Large intestine (tissue), 3 donors: Measurements from ENCODE around the gene EHD2. TPM values are rescaled to one million over a fixed set of nuclear protein-coding genes. Genes with fewer than 3 reads are reported as not detected.

Experiments
- DNase-seq, 2 donors: peaks; one replicate each; pipeline versions ENCODE4 v3.0.0 to v3.0.0-alpha.2; 2013
- H3K27ac ChIP-seq: one replicate; pipeline ENCODE4 v1.5.1; 2013; ENCODE audit warnings: low read length
- H3K27me3 ChIP-seq: 2 replicates; pipeline ENCODE4 v1.6.1; 2013; ENCODE audit warnings: low read length; ENCODE audit not compliant: control insufficient read depth, insufficient read depth
- H3K36me3 ChIP-seq: 2 replicates; pipeline ENCODE4 v1.6.1; 2013; ENCODE audit warnings: low read length; ENCODE audit not compliant: control insufficient read depth, insufficient read depth
- H3K4me1 ChIP-seq: one replicate; pipeline ENCODE4 v1.6.1; 2013; ENCODE audit warnings: low read length; ENCODE audit not compliant: control insufficient read depth, insufficient read depth
- H3K4me3 ChIP-seq: one replicate; pipeline ENCODE4 v1.5.1; 2013; ENCODE audit warnings: low read length
- H3K9me3 ChIP-seq: one replicate; pipeline ENCODE4 v1.6.1; 2013; ENCODE audit warnings: mild to moderate bottlenecking, low read depth, low read length, moderate library complexity; ENCODE audit not compliant: control insufficient read depth
- WGBS: methylation state at CpG from one replicate; pipeline ENCODE4 v1.1.5; 2013; ENCODE audit warnings: low lambda C conversion rate; ENCODE audit not compliant: insufficient coverage; 5-methylcytosine and 5-hydroxymethylcytosine counted together
- polyA plus RNA-seq: library from polyadenylated mRNA; unstranded; fragments of 120-200 nt; gene quantifications from one replicate; pipeline ENCODE4 v1.2.1, GENCODE V29; 2013

Gene EHD2
- polyA plus RNA-seq, 1 donor: 31.4 TPM

DNA sequence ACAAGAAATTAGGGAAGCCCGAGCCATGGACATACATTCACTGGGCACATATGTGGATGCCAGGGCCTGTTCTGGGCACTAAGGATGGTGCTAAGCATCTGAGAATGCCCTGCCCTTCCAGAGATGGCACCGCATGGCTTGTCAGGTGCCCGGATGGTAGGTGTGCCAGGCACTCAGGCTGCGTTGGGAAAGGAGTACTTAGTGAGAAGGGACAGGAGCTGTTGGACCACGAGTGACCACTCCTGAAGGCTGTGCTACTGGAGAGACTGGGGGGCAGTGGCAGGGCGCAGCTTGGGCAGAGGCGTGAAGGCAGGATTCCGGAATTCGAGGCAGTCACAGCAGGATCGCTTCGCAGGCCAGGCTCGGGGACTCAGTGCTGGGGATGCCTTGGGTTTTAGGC, 38.0 kb upstream of the EHD2 start:
- peaks cover 44% of the 10 kb centered on the region for H3K36me3 ChIP-seq
- H3K4me3 ChIP-seq: no peak overlapping the region
- no CpG with 5 or more reads among the region's 12 CpGs for WGBS
- H3K27ac ChIP-seq: no peak overlapping the region
- no peaks in the 10 kb centered on the region for H3K4me1 ChIP-seq
- no peak for DNase-seq
- no peaks in the 10 kb centered on the region for H3K27me3 ChIP-seq
- H3K9me3 ChIP-seq: no peaks in the 10 kb centered on the region

GRCh38 chr19:47675859-47676258, 37.4 kb upstream of the EHD2 start:
- DNase-seq: no peak
- Histone ChIP-seq H3K36me3 (peaks cover 38% of the 10 kb centered on the region), H3K9me3 (no peaks in the 10 kb centered on the region), H3K4me3 (no peak overlapping the region), H3K27ac (no peak overlapping the region), H3K4me1 (no peaks in the 10 kb centered on the region), H3K27me3 (no peaks in the 10 kb centered on the region)
- no CpG with 5 or more reads among the region's 8 CpGs for WGBS

DNA sequence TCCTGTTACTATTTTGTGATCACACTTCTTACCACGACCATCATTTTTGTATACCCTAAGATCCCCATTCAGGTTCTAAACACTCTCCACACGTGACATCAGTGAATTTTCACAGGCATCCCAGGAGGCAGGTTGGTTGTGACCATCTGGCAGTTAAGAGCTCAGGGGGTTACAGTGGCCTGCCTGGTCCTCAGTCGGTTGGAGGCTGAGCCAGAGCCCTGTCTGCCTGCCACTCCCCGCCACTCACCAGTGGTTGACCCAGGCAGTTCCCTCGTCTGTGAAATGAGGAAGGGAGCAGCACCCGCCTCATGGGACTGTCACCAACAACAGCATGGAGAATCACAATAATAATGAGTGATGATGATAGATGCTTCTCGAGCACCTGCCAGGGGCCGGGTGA, 36.4 kb upstream of the EHD2 start:
- no peaks in the 10 kb centered on the region for H3K27me3 ChIP-seq
- H3K4me3 ChIP-seq: no peak overlapping the region
- no peak overlapping the region for H3K27ac ChIP-seq
- DNase-seq: no peak
- no peaks in the 10 kb centered on the region for H3K9me3 ChIP-seq
- no peaks in the 10 kb centered on the region for H3K4me1 ChIP-seq
- H3K36me3 ChIP-seq: peaks cover 41% of the 10 kb centered on the region
- WGBS: no CpG with 5 or more reads among the region's 8 CpGs

DNA sequence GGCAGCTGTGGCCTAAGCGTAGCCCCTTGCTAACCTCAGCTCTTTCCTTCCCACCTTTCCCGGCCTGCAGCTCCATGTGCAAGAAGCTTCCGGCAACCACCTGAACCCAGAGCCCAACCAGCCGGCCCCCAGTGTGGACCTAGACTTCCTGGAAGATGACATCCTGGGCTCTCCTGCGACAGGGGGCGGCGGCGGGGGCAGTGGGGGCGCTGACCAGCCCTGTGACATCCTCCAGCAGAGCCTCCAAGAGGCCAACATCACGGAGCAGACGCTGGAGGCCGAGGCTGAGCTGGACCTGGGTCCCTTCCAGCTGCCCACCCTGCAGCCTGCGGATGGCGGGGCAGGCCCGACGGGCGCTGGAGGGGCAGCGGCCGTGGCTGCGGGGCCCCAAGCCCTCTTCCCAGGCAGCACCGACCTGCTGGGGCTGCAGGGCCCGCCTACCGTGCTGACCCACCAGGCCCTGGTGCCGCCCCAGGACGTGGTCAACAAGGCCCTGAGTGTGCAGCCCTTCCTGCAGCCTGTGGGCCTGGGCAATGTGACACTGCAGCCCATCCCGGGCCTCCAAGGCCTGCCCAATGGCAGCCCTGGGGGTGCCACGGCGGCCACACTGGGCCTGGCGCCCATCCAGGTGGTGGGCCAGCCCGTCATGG, 33.8 kb upstream of the EHD2 start:
- WGBS: no CpG with 5 or more reads among the region's 30 CpGs
- H3K36me3 ChIP-seq: peaks cover 31% of the 10 kb centered on the region
- no peak overlapping the region for H3K4me3 ChIP-seq
- no peak for DNase-seq
- no peaks in the 10 kb centered on the region for H3K4me1 ChIP-seq
- H3K27me3 ChIP-seq: no peaks in the 10 kb centered on the region
- H3K9me3 ChIP-seq: no peaks in the 10 kb centered on the region
- no peak overlapping the region for H3K27ac ChIP-seq

DNA sequence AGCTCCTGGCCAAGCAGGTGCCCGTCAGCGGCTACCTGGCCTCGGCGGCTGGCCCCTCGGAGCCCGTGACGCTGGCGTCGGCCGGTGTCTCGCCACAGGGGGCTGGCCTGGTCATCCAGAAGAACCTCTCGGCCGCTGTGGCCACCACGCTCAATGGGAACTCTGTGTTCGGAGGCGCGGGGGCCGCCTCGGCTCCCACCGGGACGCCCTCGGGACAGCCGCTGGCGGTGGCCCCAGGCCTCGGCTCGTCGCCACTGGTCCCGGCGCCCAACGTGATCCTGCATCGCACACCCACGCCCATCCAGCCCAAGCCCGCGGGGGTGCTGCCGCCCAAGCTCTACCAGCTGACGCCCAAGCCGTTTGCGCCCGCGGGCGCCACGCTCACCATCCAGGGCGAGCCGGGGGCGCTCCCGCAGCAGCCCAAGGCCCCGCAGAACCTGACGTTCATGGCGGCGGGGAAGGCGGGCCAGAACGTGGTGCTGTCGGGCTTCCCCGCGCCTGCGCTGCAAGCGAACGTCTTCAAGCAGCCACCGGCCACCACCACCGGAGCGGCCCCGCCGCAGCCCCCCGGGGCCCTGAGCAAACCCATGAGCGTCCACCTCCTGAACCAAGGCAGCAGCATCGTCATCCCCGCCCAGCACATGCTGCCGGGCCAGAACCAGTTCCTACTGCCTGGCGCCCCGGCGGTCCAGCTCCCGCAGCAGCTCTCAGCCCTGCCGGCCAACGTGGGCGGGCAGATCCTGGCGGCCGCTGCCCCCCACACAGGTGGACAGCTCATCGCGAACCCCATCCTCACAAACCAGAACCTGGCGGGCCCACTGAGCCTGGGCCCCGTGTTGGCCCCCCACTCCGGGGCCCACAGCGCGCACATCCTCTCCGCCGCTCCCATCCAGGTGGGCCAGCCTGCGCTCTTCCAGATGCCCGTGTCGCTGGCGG, 33.0 kb upstream of the EHD2 start:
- Histone ChIP-seq H3K4me3 (no peak overlapping the region), H3K27ac (no peak overlapping the region), H3K27me3 (no peaks in the 10 kb centered on the region), H3K9me3 (no peaks in the 10 kb centered on the region), H3K4me1 (no peaks in the 10 kb centered on the region), H3K36me3 (peaks cover 25% of the 10 kb centered on the region)
- no peak for DNase-seq
- no CpG with 5 or more reads among the region's 90 CpGs for WGBS

GRCh38 chr19:47680858-47681332, 32.3 kb upstream of the EHD2 start:
- Histone ChIP-seq H3K27ac (no peak overlapping the region), H3K4me1 (no peaks in the 10 kb centered on the region), H3K36me3 (peaks cover 19% of the 10 kb centered on the region), H3K4me3 (no peak overlapping the region), H3K27me3 (no peaks in the 10 kb centered on the region), H3K9me3 (no peaks in the 10 kb centered on the region)
- no CpG with 5 or more reads among the region's 34 CpGs for WGBS
- no peak for DNase-seq

GRCh38 chr19:47681388-47681787, 31.8 kb upstream of the EHD2 start:
- Histone ChIP-seq H3K27me3 (no peaks in the 10 kb centered on the region), H3K36me3 (peaks cover 19% of the 10 kb centered on the region), H3K9me3 (no peaks in the 10 kb centered on the region), H3K4me3 (no peak overlapping the region), H3K4me1 (no peaks in the 10 kb centered on the region), H3K27ac (no peak overlapping the region)
- DNase-seq: no peak
- WGBS: 60% methylated on average over 1 of the region's 6 CpGs

DNA sequence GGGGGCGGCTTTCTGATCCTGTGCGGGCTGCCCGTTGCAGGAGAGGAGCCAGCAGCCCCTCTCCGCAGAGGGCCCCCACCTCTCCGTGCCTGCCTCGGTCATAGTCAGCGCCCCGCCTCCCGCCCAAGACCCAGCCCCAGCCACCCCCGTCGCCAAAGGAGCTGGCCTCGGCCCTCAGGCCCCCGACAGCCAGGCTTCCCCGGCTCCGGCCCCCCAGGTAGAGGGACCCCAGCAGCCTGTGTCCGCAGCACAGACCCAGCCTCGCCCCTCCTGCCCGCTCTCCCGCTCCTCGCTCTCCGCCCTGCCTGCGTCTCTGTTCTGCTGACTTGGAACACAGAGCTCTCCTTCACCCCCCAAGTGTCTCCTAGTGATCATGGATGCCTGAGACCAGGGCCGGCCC, 31.3 kb upstream of the EHD2 start:
- H3K27ac ChIP-seq: no peak overlapping the region
- no peaks in the 10 kb centered on the region for H3K9me3 ChIP-seq
- no CpG with 5 or more reads among the region's 23 CpGs for WGBS
- no peaks in the 10 kb centered on the region for H3K27me3 ChIP-seq
- H3K36me3 ChIP-seq: peaks cover 15% of the 10 kb centered on the region
- no peak for DNase-seq
- no peak overlapping the region for H3K4me3 ChIP-seq
- H3K4me1 ChIP-seq: no peaks in the 10 kb centered on the region

DNA sequence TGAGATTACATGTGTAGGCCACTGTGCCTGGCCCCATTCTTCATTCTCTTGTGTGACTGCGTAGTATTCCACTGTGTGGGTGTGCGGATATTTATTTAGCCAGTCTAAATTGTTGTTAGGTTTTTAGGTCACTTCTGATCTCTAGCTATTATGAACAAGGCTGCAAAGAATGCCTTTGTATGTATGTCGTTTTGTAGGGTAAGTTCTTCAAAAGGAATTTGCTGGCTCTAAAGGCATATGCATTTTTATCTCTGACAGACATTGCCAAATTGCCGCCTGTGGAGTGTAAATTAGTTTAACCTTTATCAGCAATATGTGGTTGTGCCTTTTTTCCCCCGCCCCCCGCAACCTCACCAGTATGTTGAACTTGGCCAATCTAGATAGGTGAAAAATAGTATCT, 30.3 kb upstream of the EHD2 start:
- no peak overlapping the region for H3K27ac ChIP-seq
- peaks cover 14% of the 10 kb centered on the region for H3K36me3 ChIP-seq
- H3K27me3 ChIP-seq: no peaks in the 10 kb centered on the region
- no peaks in the 10 kb centered on the region for H3K9me3 ChIP-seq
- no peaks in the 10 kb centered on the region for H3K4me1 ChIP-seq
- DNase-seq: no peak
- no peak overlapping the region for H3K4me3 ChIP-seq
- 84% methylated on average over 3 of the region's 6 CpGs for WGBS

- Histone ChIP-seq H3K9me3 (no peaks in the 10 kb centered on the region), H3K36me3 (peaks cover 13% of the 10 kb centered on the region), H3K27ac (no peak overlapping the region), H3K4me1 (no peaks in the 10 kb centered on the region), H3K4me3 (no peak overlapping the region), H3K27me3 (no peaks in the 10 kb centered on the region)
- WGBS: 97% methylated on average over 6 of the region's 7 CpGs
- DNase-seq: no peak
These were observed 26.4 kb upstream of the EHD2 start for GRCh38 chr19:47686679-47687450.
